B cell (primary cell): ENCODE data around the gene BTRC. TPM values are rescaled to one million over a fixed set of nuclear protein-coding genes. Genes with fewer than 3 reads are reported as not detected.

ENCODE experiments used
- ATAC-seq: fragments of 200-7000 bp; cut with Tn5 transposase; one replicate; pipeline ENCODE4 v1.10.0; 2021; ENCODE audit warnings: low read depth, mild to moderate bottlenecking, moderate number of reproducible peaks, moderate library complexity
- CTCF ChIA-PET: fragments of 350-600 bp; sonication (Branson Sonifier 250); formaldehyde crosslinking; loops from one replicate; lab custom pipeline; 2021; ENCODE audit warnings: antibody characterized with exemption, inconsistent platforms; lab: Charles Lee
- POLR2A ChIA-PET: fragments of 350-600 bp; sonication (Branson Sonifier 250); formaldehyde crosslinking; loops from one replicate; lab custom pipeline; 2021; ENCODE audit warnings: antibody characterized with exemption; lab: Charles Lee
- DNase-seq: peaks from one replicate; pipeline ENCODE4 v3.0.0; 2013
- H2AFZ ChIP-seq: 2 replicates; pipeline ENCODE4 v1.6.1; 2012; ENCODE audit warnings: mild to moderate bottlenecking, low read depth, low read length; ENCODE audit not compliant: insufficient read depth, poor library complexity, severe bottlenecking
- H3K27ac ChIP-seq, 2 donors: 1 replicate in 1 of 2; 2 replicates in 1 of 2; pipeline ENCODE4 v1.5.1; 2012 to 2013; ENCODE audit warnings: low read length in 2 of 2, mild to moderate bottlenecking in 2 of 2, moderate library complexity in 1 of 2
- H3K27me3 ChIP-seq, 4 experiments: fragments of 200-600 bp in 1 of 4; sonication (generic) in 1 of 4; replicated peaks in 1 of 4; 1 replicate in 2 of 4; 2 replicates in 2 of 4; pipeline versions ENCODE4 v1.6.1 to v1.7.0; 2013 to 2016; ENCODE audit warnings: low read length in 3 of 4, mild to moderate bottlenecking in 2 of 4, mixed read lengths in 1 of 4, moderate library complexity in 1 of 4; ENCODE audit not compliant: insufficient read depth in 4 of 4, control insufficient read depth in 3 of 4; ENCODE audit errors: control extremely low read depth in 1 of 4
- H3K36me3 ChIP-seq, 2 experiments: replicated peaks in 1 of 2; 1 replicate in 1 of 2; 2 replicates in 1 of 2; pipeline versions ENCODE4 v1.6.1 to v1.7.1; 2013; ENCODE audit warnings: low read length in 1 of 2; ENCODE audit not compliant: insufficient read depth in 2 of 2, control insufficient read depth in 1 of 2; ENCODE audit errors: control extremely low read depth in 1 of 2, extremely low read depth in 1 of 2
- H3K4me1 ChIP-seq, 2 donors: fragments of 200-600 bp in 1 of 2; sonication (generic) in 1 of 2; 1 replicate in 1 of 2; 2 replicates in 1 of 2; pipeline versions ENCODE4 v1.5.1 to v1.6.1; 2013 to 2017; ENCODE audit warnings: low read length in 2 of 2; ENCODE audit not compliant: control insufficient read depth in 2 of 2, insufficient read depth in 2 of 2
- H3K4me2 ChIP-seq: replicated peaks from 2 replicates; pipeline ENCODE3; 2012; ENCODE audit warnings: mild to moderate bottlenecking, low read depth, low read length; ENCODE audit not compliant: poor library complexity, severe bottlenecking
- H3K4me3 ChIP-seq, 5 experiments: fragments of 200-600 bp in 1 of 5; sonication (generic) in 1 of 5; 1 replicate in 3 of 5; 2 replicates in 2 of 5; pipeline versions ENCODE4 v1.5.1 to v1.7.0; 2011 to 2016; ENCODE audit warnings: low read length in 4 of 5, mild to moderate bottlenecking in 4 of 5, low read depth in 2 of 5, control low read depth in 1 of 5, moderate library complexity in 1 of 5; ENCODE audit not compliant: insufficient read depth in 1 of 5; ENCODE audit errors: control extremely low read depth in 1 of 5, extremely low read depth in 1 of 5
- H3K79me2 ChIP-seq: fragments of 200-600 bp; sonication (generic); one replicate; pipeline ENCODE4 v1.6.0; 2016; ENCODE audit warnings: low read length; ENCODE audit not compliant: control insufficient read depth, insufficient read depth
- H3K9ac ChIP-seq: fragments of 200-600 bp; sonication (generic); 2 replicates; pipeline ENCODE4 v1.6.1; 2017; ENCODE audit warnings: mild to moderate bottlenecking, low read length, moderate library complexity
- H3K9me3 ChIP-seq, 3 donors: one replicate each; pipeline versions ENCODE4 v1.6.1 to v1.7.1; 2013; ENCODE audit warnings: low read length in 2 of 3; ENCODE audit not compliant: control insufficient read depth in 2 of 3, insufficient read depth in 1 of 3; ENCODE audit errors: control extremely low read depth in 1 of 3
- H4K20me1 ChIP-seq: 2 replicates; pipeline ENCODE4 v1.6.0; 2012; ENCODE audit warnings: mild to moderate bottlenecking, low read length; ENCODE audit not compliant: insufficient read depth, control insufficient read depth, poor library complexity, severe bottlenecking
- H3K27ac Mint-ChIP-seq: one replicate; pipeline ENCODE4 v1.8.0; 2021; ENCODE audit warnings: mixed read lengths
- H3K27me3 Mint-ChIP-seq: one replicate; pipeline ENCODE4 v1.8.0; 2021; ENCODE audit warnings: mixed read lengths
- H3K4me1 Mint-ChIP-seq: one replicate; pipeline ENCODE4 v1.8.0; 2021; ENCODE audit warnings: mixed read lengths
- H3K4me3 Mint-ChIP-seq: one replicate; pipeline ENCODE4 v1.8.0; 2021; ENCODE audit warnings: mixed read lengths
- H3K9me3 Mint-ChIP-seq: one replicate; pipeline ENCODE4 v1.8.0; 2022; ENCODE audit warnings: mixed read lengths; ENCODE audit not compliant: insufficient read depth
- CTCF ChIP-seq: fragments of 200-600 bp; IDR thresholded peaks from one replicate; pipeline ENCODE4 v1.8.0; 2022; ENCODE audit warnings: antibody characterized with exemption, mild to moderate bottlenecking
- EZH2 ChIP-seq: IDR thresholded peaks from 2 replicates; pipeline ENCODE4 v1.6.1; 2012; ENCODE audit warnings: borderline replicate concordance, low read depth, mild to moderate bottlenecking, moderate library complexity, low read length; ENCODE audit not compliant: insufficient read depth, poor library complexity, severe bottlenecking
- WGBS: methylation state at CpG from one replicate; pipeline ENCODE4 v1.1.5; 2013; ENCODE audit warnings: missing lambda C conversion rate; ENCODE audit not compliant: insufficient coverage; 5-methylcytosine and 5-hydroxymethylcytosine counted together
- intact Hi-C: fragments of 100-400 bp; cut with micrococcal nuclease; formaldehyde crosslinking; loops from one replicate; pipeline ENCODE4 v1.10.0; 2022
- polyA plus RNA-seq: library from polyadenylated mRNA; depleted of rRNA; stranded (reverse); fragments of >200 nt; gene quantifications from 2 replicates; pipeline ENCODE4 v1.2.3, GENCODE V29; 2012
- total RNA-seq, 2 donors: library from RNA; stranded (reverse); fragments of 120-200 nt in 1 of 2; gene quantifications; 1 replicate in 1 of 2; 2 replicates in 1 of 2; pipeline versions ENCODE4 v1.2.3 to v1.2.4, GENCODE V29; 2013 to 2022

BTRC gene
- total and polyA plus RNA-seq, 2 donors (not counting 1 experiment from before 2014, with no cell fraction given), result 4.3 to 21.9 TPM

- H3K27me3 Mint-ChIP-seq, result no peaks in the 10 kb centered on the region
- no peak overlapping the region for H3K4me3 Mint-ChIP-seq
- no peaks in the 10 kb centered on the region for H3K4me1 ChIP-seq
- H3K9ac ChIP-seq, result no peak overlapping the region
- no peak for DNase-seq
- peaks cover 9% of the 10 kb centered on the region for H4K20me1 ChIP-seq
- H3K4me1 Mint-ChIP-seq, result peaks cover 1% of the 10 kb centered on the region
- intact Hi-C loops, result loop anchor here (1.0 to 5.0 kb wide), 2 partner anchors 170 to 280 kb away; no protein-coding TSS in a partner anchor
- H3K9me3 ChIP-seq, result no peaks in the 10 kb centered on the region
- no peak for ATAC-seq
- WGBS, result no CpG with 5 or more reads among the region's 3 CpGs
- no peak overlapping the region for H3K27ac ChIP-seq
- H3K9me3 Mint-ChIP-seq, result no peaks in the 10 kb centered on the region
- TF ChIP-seq EZH2 (no peak), CTCF (peak; percentile 12)
- H3K27ac Mint-ChIP-seq, result no peak overlapping the region
- H3K79me2 ChIP-seq, result no peaks in the 10 kb centered on the region
- H3K4me2 ChIP-seq, result no peak overlapping the region
- no peaks in the 10 kb centered on the region for H3K27me3 ChIP-seq
- H3K36me3 ChIP-seq, result no peaks in the 10 kb centered on the region
- ChIA-PET CTCF (interaction anchor here (0.9 to 3.9 kb wide), 4 partner anchors 11 to 229 kb away, joined by 3 to 29 read pairs (median 8); no protein-coding TSS in a partner anchor), POLR2A (no interaction called here)
- H3K4me3 ChIP-seq, result no peak overlapping the region
- no peak overlapping the region for H2AFZ ChIP-seq
Measured at GRCh38 chr10:101442456-101442800, 88.5 kb downstream of the BTRC start.

GRCh38 chr10:101444058-101444898 lies 90.3 kb downstream of the BTRC start:
- Histone ChIP-seq H3K4me1 (no peaks in the 10 kb centered on the region), H3K36me3 (no peaks in the 10 kb centered on the region), H4K20me1 (peaks cover 9% of the 10 kb centered on the region), H3K9ac (no peak overlapping the region), H3K79me2 (no peaks in the 10 kb centered on the region), H3K4me2 (no peak overlapping the region), H3K9me3 (no peaks in the 10 kb centered on the region), H3K27ac (no peak overlapping the region), H3K27me3 (no peaks in the 10 kb centered on the region), H2AFZ (no peak overlapping the region), H3K4me3 (no peak overlapping the region)
- ChIA-PET POLR2A (no interaction called here), CTCF (interaction anchor here (0.6 to 3.6 kb wide), 16 partner anchors 8 to 283 kb away, joined by 3 to 23 read pairs (median 4); no protein-coding TSS in a partner anchor)
- no peak for DNase-seq
- Mint-ChIP-seq H3K4me3 (no peak overlapping the region), H3K4me1 (peaks cover 1% of the 10 kb centered on the region), H3K27ac (no peak overlapping the region), H3K9me3 (no peaks in the 10 kb centered on the region), H3K27me3 (no peaks in the 10 kb centered on the region)
- no peak for ATAC-seq
- intact Hi-C loops, result loop anchor here (5.0 kb wide), 1 partner anchor 282 kb away; no protein-coding TSS in a partner anchor
- TF ChIP-seq EZH2, result no peak
- WGBS, result no CpG with 5 or more reads among the region's 2 CpGs
